GM03348 (cell line): Measurements from ENCODE around the gene BRMS1L.

ENCODE experiments used
- DNase-seq: peaks from one replicate; pipeline ENCODE4 v3.0.0; 2012; ENCODE audit warnings: low spot score

The BRMS1L gene

GRCh38 chr14:35865611-35866324 lies 39.6 kb downstream of the BRMS1L start:
- no peak for DNase-seq

DNA sequence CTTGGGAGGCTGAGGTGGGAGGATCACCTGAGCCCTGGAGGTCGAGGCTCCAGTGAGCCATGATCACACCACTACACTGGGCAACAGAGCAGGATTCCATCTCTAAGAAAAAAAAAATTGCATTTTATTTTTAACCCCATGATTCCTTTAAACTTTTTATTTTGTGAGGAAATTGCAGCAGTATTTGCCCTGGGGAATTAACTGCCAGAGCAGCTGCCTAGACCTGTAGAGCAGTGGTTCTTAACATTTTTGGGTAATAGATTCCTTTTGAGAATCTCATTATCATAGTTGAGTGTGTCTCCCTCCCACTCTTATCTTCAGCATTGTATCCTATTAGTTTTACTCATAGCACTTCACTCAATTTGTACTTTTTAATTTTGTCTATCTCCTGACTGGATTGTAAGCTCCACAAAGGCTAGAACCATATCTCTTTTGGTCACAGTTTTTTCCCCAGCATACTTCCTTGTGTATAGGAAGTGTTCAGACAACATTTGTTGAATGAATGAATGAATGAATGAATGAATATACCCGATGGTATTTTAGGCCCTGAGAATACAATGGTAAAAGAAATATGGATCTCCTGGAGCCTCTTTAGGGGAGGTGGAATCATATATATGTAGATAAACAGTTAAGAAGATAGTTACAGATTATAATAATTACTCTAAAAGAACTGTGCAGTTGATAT lies 40.6 kb downstream of the BRMS1L start:
- no peak for DNase-seq

DNA sequence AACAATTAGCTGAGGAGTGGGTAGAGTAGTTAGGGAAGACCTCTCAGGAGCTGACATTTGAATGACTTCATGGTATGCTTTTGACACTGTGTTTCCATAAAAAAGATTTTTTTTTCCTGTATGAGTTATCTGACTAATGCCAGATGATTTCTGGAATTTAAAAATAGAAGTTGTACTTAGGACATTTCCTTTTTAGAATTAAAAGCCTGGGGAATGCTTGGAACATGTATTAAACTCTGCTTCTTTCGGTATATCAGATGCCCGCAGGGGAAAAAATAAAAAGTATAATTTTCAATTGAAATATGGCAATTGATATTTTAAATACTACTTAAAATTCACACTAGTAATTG lies 41.1 kb downstream of the BRMS1L start:
- no peak for DNase-seq

- DNase-seq: no peak
Measured at GRCh38 chr14:35875296-35875695, 49.2 kb downstream of the BRMS1L start.

DNA sequence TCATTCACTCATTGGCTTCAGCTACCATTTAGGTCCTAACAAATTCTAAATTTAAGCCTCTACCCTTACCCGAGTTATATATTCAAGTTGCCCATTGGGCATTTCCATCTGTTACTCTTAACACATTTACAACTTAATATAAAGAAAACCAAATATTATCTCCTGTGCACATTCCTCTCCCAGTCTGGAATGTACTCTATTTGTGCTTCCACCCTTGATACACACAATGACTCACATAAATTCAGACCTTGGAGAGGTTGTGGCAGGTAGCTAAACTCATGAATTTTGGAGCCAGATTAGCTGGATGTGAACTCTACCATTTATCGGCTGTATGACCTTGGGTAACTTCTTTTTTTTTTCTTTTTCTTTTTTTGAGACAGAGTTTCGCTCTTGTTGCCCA lies 51.1 kb downstream of the BRMS1L start:
- no peak for DNase-seq

GRCh38 chr14:35878272-35879150 lies 52.4 kb downstream of the BRMS1L start:
- DNase-seq: peak; percentile 83

DNA sequence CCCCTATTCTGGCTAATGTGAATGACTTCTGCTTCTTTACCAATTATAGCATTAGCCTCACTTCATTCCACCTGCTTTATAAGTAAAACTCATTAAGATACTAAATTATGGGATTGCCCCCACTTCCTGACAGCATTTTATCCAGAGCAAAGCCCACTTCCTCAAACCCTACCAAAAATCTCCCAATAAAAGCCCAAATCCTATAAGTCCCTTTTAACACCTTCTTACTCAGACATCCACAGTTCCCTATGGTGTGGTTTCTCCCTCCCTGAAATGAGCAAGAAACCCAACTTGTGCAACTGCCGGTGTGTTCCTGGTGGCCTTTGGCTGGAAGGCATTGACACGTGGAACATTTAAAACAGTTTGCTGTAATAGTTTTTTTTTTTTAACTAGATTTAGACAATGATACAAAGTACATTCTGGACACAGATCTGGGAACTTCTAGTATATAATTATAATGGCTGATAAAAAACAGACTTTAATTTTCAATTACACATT lies 53.1 kb downstream of the BRMS1L start:
- peak; percentile 13 for DNase-seq

- DNase-seq: peak; percentile 27
Measured at GRCh38 chr14:35879654-35880249, 53.6 kb downstream of the BRMS1L start.

GRCh38 chr14:35881280-35881679 lies 55.1 kb downstream of the BRMS1L start:
- no peak for DNase-seq

DNA sequence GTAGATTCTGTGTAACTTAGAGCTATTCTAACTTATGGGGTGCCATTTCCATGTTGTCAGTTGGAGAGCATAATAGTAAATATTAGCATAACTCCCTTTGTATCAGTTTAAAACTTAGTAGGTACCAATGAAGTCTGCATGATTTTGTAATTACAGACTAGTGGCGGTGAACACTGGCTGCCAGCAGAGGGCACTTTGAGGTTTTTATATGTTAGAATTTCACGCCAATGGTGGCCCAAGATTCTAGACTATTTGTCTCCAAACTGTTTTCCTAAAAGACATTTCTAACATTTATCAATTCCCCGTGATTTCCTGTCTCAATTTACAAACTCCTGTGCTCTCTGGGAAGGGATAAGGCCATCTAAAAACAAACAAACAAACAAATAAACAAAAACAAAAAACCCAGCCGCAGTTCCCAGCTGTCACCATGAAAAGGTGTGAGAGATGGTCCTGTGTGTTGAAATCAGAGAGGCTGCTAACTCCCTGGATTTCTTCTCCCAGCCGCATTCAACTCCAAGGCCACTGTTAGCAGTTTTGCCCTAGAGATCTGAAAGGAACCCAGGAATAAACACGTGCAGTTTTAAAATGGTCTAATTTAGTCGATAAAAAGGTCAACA lies 57.6 kb downstream of the BRMS1L start:
- peak; percentile 51 for DNase-seq

GRCh38 chr14:35890308-35890707 lies 64.2 kb downstream of the BRMS1L start:
- DNase-seq: no peak

DNA sequence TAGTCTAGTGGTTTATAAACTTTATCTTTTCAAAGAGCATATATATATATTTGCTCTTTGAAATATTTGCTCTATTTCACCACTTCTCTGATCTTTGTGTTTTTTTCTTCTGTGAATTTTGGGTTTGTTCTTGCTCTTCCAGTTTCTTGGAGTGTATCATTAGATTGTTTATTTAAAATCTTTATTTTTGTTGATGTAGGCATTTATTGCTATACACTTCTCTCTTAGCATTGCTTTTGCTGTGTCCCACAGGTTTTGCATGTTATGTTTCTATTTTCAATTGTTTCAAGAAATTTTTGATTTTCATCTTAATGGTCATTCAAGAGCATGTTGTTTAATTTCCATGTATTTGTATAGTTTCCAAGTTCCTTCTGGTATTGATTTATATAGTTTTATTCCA lies 69.1 kb downstream of the BRMS1L start:
- DNase-seq: no peak

DNA sequence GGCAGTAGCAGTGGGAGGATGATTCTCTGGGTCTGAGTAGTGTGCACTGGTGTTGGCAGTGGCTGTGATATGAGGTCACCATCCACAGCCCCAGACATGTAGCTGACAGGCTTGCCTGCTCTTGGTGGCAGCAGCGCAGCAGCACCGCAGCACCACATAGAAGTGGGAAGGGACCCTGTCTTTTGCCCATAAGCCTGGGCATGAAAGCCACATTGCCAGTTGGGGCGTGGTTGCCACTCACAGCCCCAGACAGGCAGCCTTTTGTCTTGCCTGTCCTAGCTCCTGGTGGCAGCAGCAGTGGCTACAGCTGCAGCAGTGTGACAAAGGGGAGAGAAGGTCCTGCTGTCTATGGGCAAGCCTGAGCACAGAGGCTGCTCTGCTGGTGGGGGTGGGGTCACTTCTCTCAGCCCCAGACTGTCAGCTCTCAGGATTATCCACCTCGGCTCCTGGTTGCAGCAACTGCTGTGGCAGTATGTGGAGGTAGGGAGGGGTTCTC lies 71.5 kb downstream of the BRMS1L start:
- no peak for DNase-seq

GRCh38 chr14:35898217-35898775 lies 72.2 kb downstream of the BRMS1L start:
- DNase-seq: no peak

GRCh38 chr14:35900741-35901140 lies 74.6 kb downstream of the BRMS1L start:
- no peak for DNase-seq

DNA sequence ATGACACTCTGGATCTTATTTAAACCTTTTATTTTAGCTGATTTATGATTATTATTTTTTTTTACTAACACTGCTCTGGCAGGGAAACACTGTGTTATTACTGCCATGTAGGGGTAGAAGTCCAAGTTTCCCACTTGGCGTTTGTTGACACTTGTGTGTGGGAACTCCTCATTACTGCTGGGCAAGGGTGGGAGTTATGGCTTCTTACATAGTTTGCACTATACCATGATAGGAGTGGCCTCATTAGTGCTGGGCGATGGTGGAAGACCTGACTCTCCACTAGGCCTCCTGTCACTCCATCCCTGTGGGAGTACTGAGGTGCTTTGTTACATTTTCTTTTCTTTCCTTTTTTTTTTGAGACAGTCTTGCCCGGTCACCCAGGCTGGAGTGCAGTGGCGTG lies 83.5 kb downstream of the BRMS1L start:
- DNase-seq: no peak

GRCh38 chr14:35910191-35910590 lies 84.1 kb downstream of the BRMS1L start:
- DNase-seq: no peak

- DNase-seq: no peak
Measured at GRCh38 chr14:35911097-35911496, 85.0 kb downstream of the BRMS1L start.

GRCh38 chr14:35915185-35915584 lies 89.0 kb downstream of the BRMS1L start:
- DNase-seq: no peak

DNA sequence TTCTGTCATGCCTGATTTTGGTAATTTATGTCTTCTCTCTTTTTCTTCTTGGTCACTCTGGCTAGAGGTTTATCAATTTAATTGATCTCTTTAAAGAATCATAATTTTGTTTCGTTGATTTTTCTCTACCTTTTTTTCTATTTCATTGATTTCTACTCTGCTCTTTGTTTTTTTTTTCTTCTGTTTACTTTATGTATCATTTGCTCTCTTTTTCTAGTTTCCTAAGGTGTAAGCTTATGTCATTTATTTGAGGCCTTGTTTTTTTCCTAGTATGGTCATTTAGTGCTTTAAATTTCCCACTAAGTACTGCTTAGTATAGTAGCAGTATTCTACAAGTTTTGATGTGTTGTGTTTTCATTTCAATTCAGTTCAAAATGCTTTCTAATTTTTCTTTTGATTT lies 89.6 kb downstream of the BRMS1L start:
- no peak for DNase-seq
